GM12864 (cell line): ENCODE data around the gene FBXL14.
"Not testable (repeated sequence)": the region's sequence is repeated elsewhere in the genome, so short reads cannot be mapped to it uniquely, and the experiment has no call there.

Experiments
- DNase-seq: peaks from one replicate; pipeline ENCODE4 v3.0.0-alpha.2; 2011; ENCODE audit warnings: low read depth
- H3K4me3 ChIP-seq: 2 replicates; pipeline ENCODE4 v1.5.1; 2011; ENCODE audit warnings: mild to moderate bottlenecking, low read depth, low read length, control low read depth
- TF ChIP-seq, protein P1 (sequence below): IDR thresholded peaks from 2 replicates; pipeline ENCODE4 v1.5.1; 2011; ENCODE audit warnings: low read depth, mild to moderate bottlenecking, moderate library complexity, low read length, control low read depth, inconsistent platforms; ENCODE audit errors: missing control alignments

Gene FBXL14

DNA sequence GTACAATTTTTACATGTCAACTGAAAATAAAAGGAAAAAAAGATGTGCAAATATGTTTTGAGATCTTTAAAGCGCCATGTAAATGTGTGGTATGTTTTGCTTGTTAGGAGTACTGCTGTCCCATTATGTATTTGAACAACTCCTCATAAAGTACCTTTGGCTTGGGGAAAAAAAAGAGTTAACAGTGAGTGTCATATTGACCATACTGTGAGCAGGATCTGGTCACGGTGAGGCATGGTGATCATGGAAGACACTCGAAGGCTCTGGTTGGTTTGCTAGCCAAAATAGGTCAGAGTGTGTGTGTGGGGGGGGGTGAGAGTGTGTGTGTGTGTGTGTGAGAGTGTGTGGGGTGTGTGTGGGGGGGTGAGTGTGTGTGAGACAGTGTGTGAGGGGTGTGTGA is 10.1 kb upstream of the FBXL14 start:
- H3K4me3 ChIP-seq: no peak overlapping the region
- no peak for DNase-seq
- TF ChIP-seq, protein P1, sequence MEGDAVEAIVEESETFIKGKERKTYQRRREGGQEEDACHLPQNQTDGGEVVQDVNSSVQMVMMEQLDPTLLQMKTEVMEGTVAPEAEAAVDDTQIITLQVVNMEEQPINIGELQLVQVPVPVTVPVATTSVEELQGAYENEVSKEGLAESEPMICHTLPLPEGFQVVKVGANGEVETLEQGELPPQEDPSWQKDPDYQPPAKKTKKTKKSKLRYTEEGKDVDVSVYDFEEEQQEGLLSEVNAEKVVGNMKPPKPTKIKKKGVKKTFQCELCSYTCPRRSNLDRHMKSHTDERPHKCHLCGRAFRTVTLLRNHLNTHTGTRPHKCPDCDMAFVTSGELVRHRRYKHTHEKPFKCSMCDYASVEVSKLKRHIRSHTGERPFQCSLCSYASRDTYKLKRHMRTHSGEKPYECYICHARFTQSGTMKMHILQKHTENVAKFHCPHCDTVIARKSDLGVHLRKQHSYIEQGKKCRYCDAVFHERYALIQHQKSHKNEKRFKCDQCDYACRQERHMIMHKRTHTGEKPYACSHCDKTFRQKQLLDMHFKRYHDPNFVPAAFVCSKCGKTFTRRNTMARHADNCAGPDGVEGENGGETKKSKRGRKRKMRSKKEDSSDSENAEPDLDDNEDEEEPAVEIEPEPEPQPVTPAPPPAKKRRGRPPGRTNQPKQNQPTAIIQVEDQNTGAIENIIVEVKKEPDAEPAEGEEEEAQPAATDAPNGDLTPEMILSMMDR: no peak

DNA sequence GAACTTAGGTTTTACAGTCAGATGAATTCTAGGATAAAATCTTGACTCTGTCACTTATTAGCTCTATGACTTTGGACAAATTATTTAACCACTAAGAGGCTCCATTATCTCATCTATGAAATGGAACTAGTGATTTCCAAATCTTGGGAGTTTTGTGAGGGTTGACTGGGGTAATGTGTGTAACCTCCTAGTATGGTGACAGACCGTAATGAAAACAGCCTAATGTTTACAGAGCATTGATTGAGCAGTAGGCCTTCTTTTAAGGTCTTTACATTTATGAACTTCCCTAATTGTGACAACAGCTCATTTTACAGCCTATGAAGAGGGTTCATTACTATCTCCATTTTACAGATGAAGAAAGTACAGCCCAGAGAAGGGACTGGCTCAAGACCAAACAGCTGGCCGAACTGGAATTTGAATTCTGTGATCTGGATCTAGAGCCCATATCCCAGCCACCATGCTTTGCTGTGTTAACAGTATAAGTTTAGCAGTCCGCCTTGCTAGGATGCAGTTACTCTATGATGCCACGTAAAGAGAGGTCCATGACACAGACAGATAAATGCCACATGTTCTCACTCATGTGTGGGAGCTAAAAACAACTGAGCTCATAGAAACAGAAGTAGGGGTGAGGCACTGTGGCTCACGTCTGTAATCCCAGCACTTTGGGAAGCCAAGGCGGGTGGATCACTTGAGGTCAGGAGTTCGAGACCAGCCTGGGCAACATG is 9.1 kb upstream of the FBXL14 start:
- DNase-seq: no peak
- TF ChIP-seq, protein P1: no peak
- H3K4me3 ChIP-seq: no peak overlapping the region

DNA sequence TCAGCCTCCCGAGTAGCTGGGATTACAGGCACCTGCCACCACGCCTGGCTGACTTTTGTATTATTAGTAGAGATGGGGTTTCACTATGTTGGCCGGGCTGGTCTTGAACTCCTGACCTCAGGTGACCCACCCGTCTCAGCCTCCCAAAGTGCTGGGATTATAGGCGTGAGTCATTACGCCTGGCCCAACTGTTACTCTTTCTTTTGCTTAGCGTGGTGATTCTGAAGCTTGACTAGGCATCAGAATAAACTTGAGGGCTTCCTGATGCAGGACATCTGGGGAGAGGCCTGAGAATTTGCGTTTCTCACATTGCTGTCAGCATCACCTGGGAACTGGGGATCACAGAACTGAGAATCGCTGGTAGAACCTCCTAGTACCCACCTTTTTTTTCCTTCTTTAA is 8.3 kb upstream of the FBXL14 start:
- DNase-seq, H3K4me3 ChIP-seq: not testable (repeated sequence)

DNA sequence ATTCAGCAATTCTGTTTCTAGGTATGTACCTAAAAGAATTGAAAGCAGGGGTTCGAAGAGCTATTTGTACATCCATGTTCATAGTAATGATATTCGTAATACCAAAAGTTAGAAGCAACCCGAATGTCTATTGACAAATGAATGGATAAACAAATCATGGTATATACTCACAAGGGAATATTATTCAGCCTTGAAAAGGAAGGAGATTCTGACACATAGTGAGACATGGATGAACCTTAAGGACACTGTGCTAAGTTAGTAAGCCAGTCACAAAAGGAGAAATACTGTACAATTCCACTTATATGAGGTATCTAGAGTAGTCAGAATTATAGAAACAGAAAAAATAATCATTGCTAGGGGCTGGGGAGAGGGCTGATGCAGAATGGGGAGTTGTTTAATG is 4.4 kb upstream of the FBXL14 start:
- TF ChIP-seq, protein P1: no peak
- DNase-seq: no peak
- no peak overlapping the region for H3K4me3 ChIP-seq

DNA sequence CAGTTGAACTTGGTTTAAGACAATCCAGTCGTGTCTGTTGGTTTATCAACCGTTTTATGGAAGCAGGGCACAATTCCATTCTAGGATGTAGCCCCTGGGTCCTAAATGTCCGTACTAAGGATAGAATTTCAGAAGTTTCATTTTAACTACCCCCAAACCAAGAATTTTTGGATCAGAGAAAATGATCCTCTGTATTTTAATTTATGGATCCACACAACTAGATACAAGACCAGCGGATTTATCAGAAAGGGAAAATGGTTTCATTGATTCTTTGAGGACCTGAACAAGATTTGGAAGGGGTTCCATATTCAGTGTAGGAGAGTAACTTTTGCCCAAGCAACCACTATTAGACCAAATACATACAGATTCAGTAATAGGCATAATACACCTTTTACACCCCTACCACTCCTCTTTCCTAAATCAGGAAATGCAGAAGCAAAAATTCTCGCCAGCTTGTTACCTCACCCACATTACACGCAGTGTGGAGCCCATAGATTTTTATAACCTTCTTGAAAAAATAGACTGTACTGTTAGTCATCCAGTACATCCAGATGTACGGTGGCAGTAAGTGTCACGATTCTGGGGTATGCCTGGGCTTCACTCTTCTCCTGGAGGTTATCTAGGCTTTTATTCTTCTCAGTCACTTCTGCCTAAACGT is 1.4 kb upstream of the FBXL14 start:
- no peak for DNase-seq
- H3K4me3 ChIP-seq: no peak overlapping the region
- TF ChIP-seq, protein P1: no peak

DNA sequence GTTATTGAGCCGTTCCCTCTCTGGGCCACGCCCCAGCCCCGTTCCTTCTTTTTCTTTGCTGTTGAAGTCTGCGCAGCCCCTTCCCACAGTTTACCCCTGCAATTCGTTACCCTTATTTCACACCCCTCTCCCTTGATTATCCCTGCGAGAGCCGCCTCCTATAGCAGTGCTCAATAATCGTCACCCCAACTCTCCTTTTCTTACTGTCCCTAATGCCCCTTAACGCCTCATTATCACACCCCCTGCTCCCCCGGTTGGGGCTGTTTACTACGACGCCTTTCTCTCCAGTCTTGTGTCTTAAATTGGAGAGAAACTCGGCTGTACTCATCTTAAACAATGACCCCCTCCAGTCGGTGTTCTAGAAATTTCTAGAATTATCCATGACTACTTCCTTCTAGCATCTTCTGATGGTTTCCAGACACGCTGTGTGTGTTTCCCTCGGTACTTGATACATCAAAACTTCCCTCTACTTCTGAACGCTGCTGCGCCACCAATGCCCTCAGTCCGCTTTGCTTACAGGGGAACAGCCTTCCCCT is 713 bp upstream of the FBXL14 start:
- DNase-seq: no peak
- peak overlapping the region; percentile 83 for H3K4me3 ChIP-seq
- TF ChIP-seq, protein P1: no peak

DNA sequence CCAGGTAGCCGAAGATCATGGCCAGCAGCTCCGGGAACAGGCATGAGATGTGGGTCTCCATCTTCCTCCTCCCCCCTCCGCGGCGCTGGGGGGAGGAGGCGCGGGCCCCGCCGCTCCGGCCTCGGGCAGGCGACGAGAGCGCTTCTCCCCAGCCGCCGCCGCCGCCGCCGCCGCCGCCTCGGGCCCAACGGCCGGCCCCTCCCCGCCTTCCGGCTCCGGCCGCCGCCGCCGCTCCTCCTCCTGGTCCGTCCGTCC is 448 bp downstream of the FBXL14 start:
- TF ChIP-seq, protein P1: no peak
- DNase-seq: no peak
- peak overlapping the region; percentile 83 for H3K4me3 ChIP-seq
